ENCODE measurements around the gene AXL.
"Not testable (repeated sequence)": the region's sequence is repeated elsewhere in the genome, so short reads cannot be mapped to it uniquely, and the experiment has no call there.

AXL gene

GRCh38 chr19:41218615-41219507 lies at the start of gene AXL:
TSS of gene AXL (plus strand) at chr19:41219223. CDS start at chr19:41219393, 170 bp downstream.
- DNase-seq: no peak

- no peak for DNase-seq
Observed at GRCh38 chr19:41172297-41173164, 46.5 kb upstream of the AXL start.

- no peak for DNase-seq
Observed at GRCh38 chr19:41174297-41174928, 44.6 kb upstream of the AXL start.

GRCh38 chr19:41175801-41176777 lies 42.9 kb upstream of the AXL start:
- DNase-seq: peak; percentile 66

GRCh38 chr19:41180173-41180572 lies 38.9 kb upstream of the AXL start:
- DNase-seq: not testable (repeated sequence)

GRCh38 chr19:41186971-41187883 lies 31.8 kb upstream of the AXL start:
- DNase-seq: no peak

GRCh38 chr19:41187884-41188279 lies 31.1 kb upstream of the AXL start:
- no peak for DNase-seq

- no peak for DNase-seq
Observed at GRCh38 chr19:41189425-41190065, 29.5 kb upstream of the AXL start.

- DNase-seq: no peak
Observed at GRCh38 chr19:41192574-41193429, 26.2 kb upstream of the AXL start, which contains the start of gene CYP2S1. TSS of gene CYP2S1 (plus strand) at chr19:41193219. CDS start at chr19:41193265, 46 bp downstream.

- no peak for DNase-seq
Observed at GRCh38 chr19:41193430-41194156, 25.4 kb upstream of the AXL start.

- no peak for DNase-seq
Observed at GRCh38 chr19:41194157-41194552, 24.9 kb upstream of the AXL start.

- no peak for DNase-seq
Observed at GRCh38 chr19:41195675-41196497, 23.1 kb upstream of the AXL start.

GRCh38 chr19:41198559-41198958 lies 20.5 kb upstream of the AXL start:
- no peak for DNase-seq

GRCh38 chr19:41203371-41203770 lies 15.7 kb upstream of the AXL start:
- DNase-seq: no peak

GRCh38 chr19:41204338-41204737 lies 14.7 kb upstream of the AXL start:
- DNase-seq: peak; percentile 92

- DNase-seq: no peak
Observed at GRCh38 chr19:41205995-41206394, 13.0 kb upstream of the AXL start.

GRCh38 chr19:41206456-41206855 lies 12.6 kb upstream of the AXL start:
- DNase-seq: no peak
